ENCODE measurements around the gene SPTBN1. TPM values are rescaled to one million over a fixed set of nuclear protein-coding genes. Genes with fewer than 3 reads are reported as not detected.
A peak's percentile ranks its signal among the peaks of the same experiment; 100 is the strongest.

The SPTBN1 gene
- total and polyA plus RNA-seq, 2 of the 13 experiments (the other 11 are each of a cell fraction or from before 2014, with no cell fraction given) = 123 to 299 TPM

DNA sequence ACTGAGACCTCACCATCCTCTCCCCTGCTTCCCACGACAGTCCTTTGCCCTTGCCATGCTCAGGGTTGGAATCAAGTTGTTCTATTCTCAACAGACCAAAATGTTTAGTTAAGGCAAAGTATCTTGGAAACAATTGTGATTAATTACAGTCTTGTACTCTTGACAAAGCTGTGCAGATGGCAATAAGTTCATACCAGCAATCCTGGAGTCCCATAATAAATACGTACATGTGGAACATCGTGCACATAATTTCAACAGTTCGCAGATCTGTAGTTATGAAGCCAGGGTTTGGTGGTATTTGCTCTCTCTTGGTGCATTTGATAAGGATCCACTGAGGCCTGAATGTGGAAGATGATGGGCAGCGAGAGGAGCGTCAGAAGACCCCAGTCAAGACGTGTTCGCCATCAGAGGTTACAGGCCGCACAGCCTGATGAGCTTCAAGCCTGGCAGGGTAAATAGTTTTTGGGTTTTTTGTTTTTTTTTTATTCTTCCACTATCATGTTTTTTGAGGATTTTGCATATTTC, 214.4 kb downstream of the SPTBN1 start (continued):
- TF ChIP-seq REPIN1 (CRISPR knock-in tag; IDR thresholded peaks at IDR 0.05; ENCODE audit: borderline replicate concordance, low read depth) (no peak), TEAD2 (CRISPR knock-in tag; IDR thresholded peaks at IDR 0.05) (no peak), ZNF382 (CRISPR knock-in tag; IDR thresholded peaks at IDR 0.05; ENCODE audit: borderline replicate concordance) (no peak), ZNF709 (CRISPR knock-in tag; IDR thresholded peaks at IDR 0.05) (no peak), ZNF570 (CRISPR knock-in tag; IDR thresholded peaks at IDR 0.05; ENCODE audit: borderline replicate concordance) (no peak), TARDBP (CRISPR knock-in tag; IDR thresholded peaks at IDR 0.05) (no peak), ZNF598 (CRISPR knock-in tag; IDR thresholded peaks at IDR 0.05; ENCODE audit: borderline replicate concordance) (0 out of 2 replicates have a peak, but pooled peaks have one; percentile 34), ZNF589 (CRISPR knock-in tag; conservative IDR thresholded peaks at IDR 0.05) (no peak), TBL1XR1 (IDR thresholded peaks at IDR 0.05; ENCODE audit: borderline replicate concordance, low read length, partially characterized antibody) (no peak), ATF4 (CRISPR knock-in tag; IDR thresholded peaks at IDR 0.05) (0 out of 4 replicates have a peak, but pooled peaks of 1 of the 2 experiments have one; percentile 15), REXO4 (CRISPR knock-in tag; IDR thresholded peaks at IDR 0.05; ENCODE audit: borderline replicate concordance) (no peak), ZNF777 (CRISPR knock-in tag; IDR thresholded peaks at IDR 0.05) (no peak), BATF2 (CRISPR knock-in tag; IDR thresholded peaks at IDR 0.05) (0 out of 2 replicates have a peak, but pooled peaks have one; percentile 36), ZNF414 (CRISPR knock-in tag; IDR thresholded peaks at IDR 0.05) (0 out of 2 replicates have a peak, but pooled peaks have one; percentile 1), ZNF878 (CRISPR knock-in tag; IDR thresholded peaks at IDR 0.05) (no peak), CBX2 (IDR thresholded peaks at IDR 0.05; ENCODE audit: low read depth, low read length) (no peak), CBX2 (CRISPR knock-in tag; IDR thresholded peaks at IDR 0.05; ENCODE audit: low read depth) (no peak), ASH2L (IDR thresholded peaks at IDR 0.05; ENCODE audit: insufficient read length, low read depth, low read length) (no peak), ZNF446 (CRISPR knock-in tag; IDR thresholded peaks at IDR 0.05) (0 out of 2 replicates have a peak, but pooled peaks have one; percentile 31), IRF2 (CRISPR knock-in tag; IDR thresholded peaks at IDR 0.05) (no peak), SMAD9 (CRISPR knock-in tag; IDR thresholded peaks at IDR 0.05) (no peak)
- TF ChIP-seq, protein P1, sequence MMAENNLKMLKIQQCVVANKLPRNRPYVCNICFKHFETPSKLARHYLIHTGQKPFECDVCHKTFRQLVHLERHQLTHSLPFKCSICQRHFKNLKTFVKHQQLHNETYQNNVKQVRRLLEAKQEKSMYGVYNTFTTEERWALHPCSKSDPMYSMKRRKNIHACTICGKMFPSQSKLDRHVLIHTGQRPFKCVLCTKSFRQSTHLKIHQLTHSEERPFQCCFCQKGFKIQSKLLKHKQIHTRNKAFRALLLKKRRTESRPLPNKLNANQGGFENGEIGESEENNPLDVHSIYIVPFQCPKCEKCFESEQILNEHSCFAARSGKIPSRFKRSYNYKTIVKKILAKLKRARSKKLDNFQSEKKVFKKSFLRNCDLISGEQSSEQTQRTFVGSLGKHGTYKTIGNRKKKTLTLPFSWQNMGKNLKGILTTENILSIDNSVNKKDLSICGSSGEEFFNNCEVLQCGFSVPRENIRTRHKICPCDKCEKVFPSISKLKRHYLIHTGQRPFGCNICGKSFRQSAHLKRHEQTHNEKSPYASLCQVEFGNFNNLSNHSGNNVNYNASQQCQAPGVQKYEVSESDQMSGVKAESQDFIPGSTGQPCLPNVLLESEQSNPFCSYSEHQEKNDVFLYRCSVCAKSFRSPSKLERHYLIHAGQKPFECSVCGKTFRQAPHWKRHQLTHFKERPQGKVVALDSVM (CRISPR knock-in tag; IDR thresholded peaks at IDR 0.05) = no peak
- TF ChIP-seq, protein P2, sequence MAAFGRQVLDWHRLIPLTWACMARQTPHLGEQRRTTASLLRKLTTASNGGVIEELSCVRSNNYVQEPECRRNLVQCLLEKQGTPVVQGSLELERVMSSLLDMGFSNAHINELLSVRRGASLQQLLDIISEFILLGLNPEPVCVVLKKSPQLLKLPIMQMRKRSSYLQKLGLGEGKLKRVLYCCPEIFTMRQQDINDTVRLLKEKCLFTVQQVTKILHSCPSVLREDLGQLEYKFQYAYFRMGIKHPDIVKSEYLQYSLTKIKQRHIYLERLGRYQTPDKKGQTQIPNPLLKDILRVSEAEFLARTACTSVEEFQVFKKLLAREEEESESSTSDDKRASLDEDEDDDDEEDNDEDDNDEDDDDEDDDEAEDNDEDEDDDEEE (CRISPR knock-in tag; IDR thresholded peaks at IDR 0.05) = peak; percentile 71; the same call in 1 of the 2 replicates
- TF ChIP-seq, protein P3, sequence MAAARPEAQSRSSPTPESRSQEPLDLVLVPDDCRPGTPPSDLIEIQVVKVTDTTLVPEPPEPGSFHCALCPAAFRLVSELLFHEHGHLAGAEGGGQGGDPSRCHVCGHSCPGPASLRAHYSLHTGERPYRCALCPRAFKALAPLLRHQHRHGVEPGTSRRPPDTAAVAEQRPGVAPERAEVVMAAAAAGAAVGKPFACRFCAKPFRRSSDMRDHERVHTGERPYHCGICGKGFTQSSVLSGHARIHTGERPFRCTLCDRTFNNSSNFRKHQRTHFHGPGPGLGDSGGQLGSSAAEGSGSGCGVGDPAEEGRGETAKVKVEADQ (CRISPR knock-in tag; IDR thresholded peaks at IDR 0.05; ENCODE audit: borderline replicate concordance) = no peak
